Astrocyte of the hippocampus (primary cell): ENCODE data around the gene MEX3C.

Experiments
- DNase-seq: peaks from one replicate; pipeline ENCODE4 v3.0.0; 2011; ENCODE audit warnings: low read depth, low spot score

Gene MEX3C

GRCh38 chr18:51197661-51198424 is at the start of gene MEX3C:
Gene MEX3C, minus strand, starts transcription at chr18:51197681. Its CDS starts 361 bp downstream, at chr18:51197320.
- peak; percentile 100 for DNase-seq

- DNase-seq: no peak
Measured at GRCh38 chr18:51241226-51241625, 43.7 kb upstream of the MEX3C start.

GRCh38 chr18:51236225-51236624 is 38.7 kb upstream of the MEX3C start:
- peak; percentile 86 for DNase-seq

GRCh38 chr18:51235009-51235789 is 37.7 kb upstream of the MEX3C start:
- DNase-seq: peak; percentile 51

GRCh38 chr18:51234117-51235008 is 36.9 kb upstream of the MEX3C start:
- no peak for DNase-seq

GRCh38 chr18:51229328-51229727 is 31.8 kb upstream of the MEX3C start:
- no peak for DNase-seq

- DNase-seq: no peak
Measured at GRCh38 chr18:51227660-51228059, 30.2 kb upstream of the MEX3C start.

GRCh38 chr18:51226587-51227350 is 29.3 kb upstream of the MEX3C start:
- no peak for DNase-seq

GRCh38 chr18:51226068-51226467 is 28.6 kb upstream of the MEX3C start:
- peak; percentile 3 for DNase-seq

- no peak for DNase-seq
Measured at GRCh38 chr18:51212606-51213005, 15.1 kb upstream of the MEX3C start.

GRCh38 chr18:51211552-51211951 is 14.1 kb upstream of the MEX3C start:
- peak; percentile 71 for DNase-seq

GRCh38 chr18:51196811-51197660 is 445 bp downstream of the MEX3C start:
- DNase-seq: peak; percentile 74

- DNase-seq: peak; percentile 56
Measured at GRCh38 chr18:51196118-51196810, 1.2 kb downstream of the MEX3C start.

- DNase-seq: peak; percentile 82
Measured at GRCh38 chr18:51195451-51196117, 1.9 kb downstream of the MEX3C start.

GRCh38 chr18:51195086-51195450 is 2.4 kb downstream of the MEX3C start:
- DNase-seq: no peak

- peak; percentile 41 for DNase-seq
Measured at GRCh38 chr18:51194604-51195003, 2.9 kb downstream of the MEX3C start.

- peak; percentile 40 for DNase-seq
Measured at GRCh38 chr18:51193621-51194287, 3.7 kb downstream of the MEX3C start.

- DNase-seq: no peak
Measured at GRCh38 chr18:51192696-51193095, 4.8 kb downstream of the MEX3C start.
